Smooth muscle cell of the brain vasculature (primary cell): ENCODE measurements around the gene MCM8.

Experiments
- DNase-seq: peaks from one replicate; pipeline ENCODE4 v3.0.0-alpha.2; 2012; ENCODE audit warnings: low read depth, low spot score

MCM8 gene

GRCh38 chr20:6040958-6041807 lies 90.7 kb downstream of the MCM8 start:
- no peak for DNase-seq

GRCh38 chr20:6041808-6042265 lies 91.4 kb downstream of the MCM8 start:
- DNase-seq = no peak

GRCh38 chr20:6044115-6044514 lies 93.7 kb downstream of the MCM8 start:
- DNase-seq = no peak

- no peak for DNase-seq
These were observed 95.1 kb downstream of the MCM8 start for GRCh38 chr20:6045566-6045965.

- no peak for DNase-seq
These were observed 96.0 kb downstream of the MCM8 start for GRCh38 chr20:6046432-6046831.

GRCh38 chr20:6048391-6048790 lies 97.9 kb downstream of the MCM8 start:
- no peak for DNase-seq
